Esophagus squamous epithelium (tissue), 4 donors: ENCODE measurements around the gene CORO1C.

Source experiments
- CTCF ChIP-seq, 6 experiments: fragments of 450-650 bp in 4 of 6; fragments of 200-600 bp in 2 of 6; sonication (generic) in 2 of 6; IDR thresholded peaks; one replicate each; pipeline ENCODE4 v1.5.1; 2016 to 2019; ENCODE audit warnings: antibody characterized with exemption in 6 of 6, mild to moderate bottlenecking in 4 of 6, moderate library complexity in 4 of 6
- POLR2A ChIP-seq, 4 donors: fragments of 450-650 bp; IDR thresholded peaks; one replicate each; pipeline ENCODE4 v1.6.1; 2017; ENCODE audit warnings: antibody characterized with exemption in 4 of 4, mild to moderate bottlenecking in 4 of 4, moderate library complexity in 3 of 4

GRCh38 chr12:108696996-108697290 lies 34.4 kb downstream of the CORO1C start:
- no peak for TF ChIP-seq CTCF (IDR thresholded peaks at IDR 0.05)
- TF ChIP-seq POLR2A (IDR thresholded peaks at IDR 0.05), result no peak
